UCSD-AML1 (cell line): ENCODE data around the gene ZNF26.

Experiments used
- DNase-seq: peaks from one replicate; lab custom pipeline; 2025; ENCODE audit not compliant: unreplicated experiment; lab: John Stamatoyannopoulos, UW

ZNF26 gene

DNA sequence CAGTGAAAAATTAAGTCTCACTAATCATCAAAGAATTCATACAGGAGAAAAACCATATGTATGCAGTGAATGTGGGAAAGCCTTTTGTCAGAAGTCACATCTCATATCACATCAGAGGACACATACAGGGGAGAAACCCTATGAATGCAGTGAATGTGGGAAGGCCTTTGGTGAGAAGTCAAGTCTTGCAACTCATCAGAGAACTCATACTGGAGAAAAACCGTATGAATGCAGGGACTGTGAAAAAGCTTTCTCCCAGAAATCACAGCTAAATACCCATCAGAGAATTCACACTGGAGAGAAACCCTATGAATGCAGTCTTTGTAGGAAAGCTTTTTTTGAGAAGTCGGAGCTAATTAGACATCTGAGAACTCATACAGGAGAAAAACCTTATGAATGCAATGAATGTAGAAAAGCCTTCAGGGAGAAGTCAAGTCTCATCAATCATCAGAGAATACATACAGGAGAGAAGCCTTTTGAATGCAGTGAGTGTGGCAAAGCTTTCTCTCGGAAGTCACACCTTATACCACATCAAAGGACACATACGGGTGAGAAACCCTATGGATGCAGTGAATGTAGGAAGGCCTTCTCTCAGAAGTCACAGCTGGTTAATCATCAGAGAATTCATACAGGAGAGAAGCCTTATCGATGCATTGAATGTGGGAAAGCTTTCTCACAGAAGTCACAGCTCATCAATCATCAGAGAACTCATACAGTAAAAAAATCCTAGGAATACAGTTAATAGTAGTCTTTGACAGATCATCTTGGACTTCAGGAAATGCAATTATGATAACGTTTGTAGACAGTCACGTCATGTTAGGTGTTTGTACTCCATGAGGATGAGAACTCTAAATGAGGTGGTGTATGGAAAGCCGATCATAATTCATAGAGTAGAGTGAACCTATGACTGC lies 72.3 kb downstream of the ZNF26 start:
- no peak for DNase-seq

DNA sequence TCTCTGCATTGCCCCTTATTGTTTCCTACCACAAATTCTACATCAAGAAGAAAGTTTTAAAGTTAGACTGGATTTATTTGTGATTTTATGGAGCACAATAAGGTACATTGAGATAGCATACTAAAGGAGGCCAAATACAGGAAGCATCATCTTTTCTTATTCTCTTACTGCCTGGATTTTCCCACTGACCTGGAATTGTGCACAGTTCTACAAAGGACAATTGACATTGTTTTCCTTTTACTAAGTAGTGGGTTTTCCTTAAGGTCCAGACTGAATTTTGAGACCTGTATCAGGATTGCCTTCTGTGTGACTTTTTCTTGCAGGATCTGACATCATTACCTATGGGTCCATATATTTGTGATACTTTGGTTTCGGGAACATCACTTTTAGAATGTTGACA lies 75.8 kb downstream of the ZNF26 start:
- no peak for DNase-seq

DNA sequence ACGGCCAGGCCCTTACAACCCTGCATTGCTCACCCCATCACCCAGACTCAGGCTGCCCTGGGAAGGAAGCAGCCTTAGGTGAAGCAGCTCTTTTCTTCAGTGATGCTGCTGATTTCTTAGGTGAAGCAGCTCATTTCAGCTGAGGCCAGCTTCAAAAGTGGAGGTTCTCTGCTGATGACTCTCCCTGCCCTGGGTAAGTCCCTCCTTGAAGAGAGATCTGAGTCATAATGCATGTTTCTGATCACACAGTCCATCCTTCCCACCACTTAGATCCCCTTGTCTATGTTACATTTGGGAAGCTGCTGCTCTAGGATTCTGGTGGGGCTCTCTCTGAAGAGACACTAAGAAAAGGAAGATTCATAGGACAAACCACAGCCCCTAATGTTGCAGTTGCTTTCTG lies 77.4 kb downstream of the ZNF26 start:
- DNase-seq, result no peak

DNA sequence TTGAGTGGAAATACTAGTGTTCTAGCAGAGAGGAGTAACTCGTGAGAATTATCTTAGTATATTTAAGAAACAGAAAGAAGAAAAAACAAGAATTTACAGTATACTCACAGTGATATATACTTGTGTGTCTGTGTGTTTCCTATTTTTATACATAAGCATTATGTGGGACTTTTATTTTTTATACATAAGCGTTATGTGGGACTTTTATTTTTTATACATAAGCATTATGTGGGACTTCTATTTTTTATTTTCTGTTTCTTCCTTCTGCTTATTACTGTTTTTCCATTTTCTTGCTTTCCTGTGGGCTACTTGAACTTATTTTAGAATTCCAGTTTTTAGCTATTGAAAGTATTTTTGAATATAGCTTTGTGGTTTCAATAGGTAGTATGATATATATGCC lies 87.7 kb downstream of the ZNF26 start:
- DNase-seq, result no peak
